Common myeloid progenitor, CD34-positive (primary cell): Measurements from ENCODE around the gene CSRP1.

ENCODE experiments used
- CTCF ChIA-PET: fragments of 350-600 bp; sonication (Branson Sonifier 250); formaldehyde crosslinking; loops from one replicate; lab custom pipeline; 2021; ENCODE audit warnings: antibody characterized with exemption; lab: Charles Lee
- POLR2A ChIA-PET: fragments of 350-600 bp; sonication (Branson Sonifier 250); formaldehyde crosslinking; loops from one replicate; lab custom pipeline; 2021; ENCODE audit warnings: antibody characterized with exemption; lab: Charles Lee
- DNase-seq, 3 donors: peaks; one replicate each; pipeline versions ENCODE4 v3.0.0 to v3.0.0-alpha.2; 2013
- H3K27ac ChIP-seq, 2 experiments: 1 replicate in 1 of 2; 2 replicates in 1 of 2; pipeline ENCODE4 v1.7.0; 2013; ENCODE audit warnings: inconsistent platforms in 2 of 2, low read length in 2 of 2, mild to moderate bottlenecking in 2 of 2, low read depth in 1 of 2, moderate library complexity in 1 of 2; ENCODE audit not compliant: severe bottlenecking in 2 of 2, insufficient read depth in 1 of 2, poor library complexity in 1 of 2
- H3K27me3 ChIP-seq, 5 experiments: replicated peaks in 2 of 5; 1 replicate in 3 of 5; 2 replicates in 2 of 5; pipeline versions ENCODE4 v1.6.1 to v1.7.0; 2013; ENCODE audit warnings: low read length in 4 of 5, mild to moderate bottlenecking in 2 of 5, moderate library complexity in 2 of 5, inconsistent platforms in 1 of 5; ENCODE audit not compliant: insufficient read depth in 5 of 5, control insufficient read depth in 4 of 5
- H3K36me3 ChIP-seq, 4 experiments: 1 replicate in 2 of 4; 2 replicates in 2 of 4; pipeline versions ENCODE4 v1.6.1 to v1.7.0; 2013; ENCODE audit warnings: low read length in 3 of 4, control low read depth in 1 of 4, mild to moderate bottlenecking in 1 of 4; ENCODE audit not compliant: control insufficient read depth in 4 of 4, insufficient read depth in 4 of 4
- H3K4me1 ChIP-seq, 4 experiments: 1 replicate in 3 of 4; 2 replicates in 1 of 4; pipeline versions ENCODE4 v1.6.1 to v1.7.1; 2013; ENCODE audit warnings: low read length in 3 of 4, mild to moderate bottlenecking in 3 of 4, control low read depth in 1 of 4, inconsistent platforms in 1 of 4, moderate library complexity in 1 of 4; ENCODE audit not compliant: control insufficient read depth in 4 of 4, insufficient read depth in 4 of 4; ENCODE audit errors: control extremely low read depth in 1 of 4
- H3K4me3 ChIP-seq, 7 experiments: 1 replicate in 4 of 7; 2 replicates in 3 of 7; pipeline versions ENCODE4 v1.5.1 to v1.7.0; 2013; ENCODE audit warnings: mild to moderate bottlenecking in 7 of 7, low read length in 6 of 7, moderate library complexity in 6 of 7, inconsistent platforms in 2 of 7, low read depth in 2 of 7, control low read depth in 1 of 7; ENCODE audit not compliant: insufficient read depth in 4 of 7, control insufficient read depth in 1 of 7; ENCODE audit errors: extremely low read depth in 1 of 7
- H3K9me3 ChIP-seq, 5 experiments: 1 replicate in 4 of 5; 2 replicates in 1 of 5; pipeline versions ENCODE4 v1.6.1 to v1.7.1; 2013; ENCODE audit warnings: low read length in 4 of 5, mild to moderate bottlenecking in 2 of 5, inconsistent platforms in 1 of 5, low read depth in 1 of 5, moderate library complexity in 1 of 5; ENCODE audit not compliant: control insufficient read depth in 4 of 5, insufficient read depth in 2 of 5; ENCODE audit errors: control extremely low read depth in 1 of 5
- WGBS: methylation state at CpG from one replicate; pipeline ENCODE4 v1.1.5; 2013; ENCODE audit not compliant: insufficient coverage; 5-methylcytosine and 5-hydroxymethylcytosine counted together

CSRP1 gene

DNA sequence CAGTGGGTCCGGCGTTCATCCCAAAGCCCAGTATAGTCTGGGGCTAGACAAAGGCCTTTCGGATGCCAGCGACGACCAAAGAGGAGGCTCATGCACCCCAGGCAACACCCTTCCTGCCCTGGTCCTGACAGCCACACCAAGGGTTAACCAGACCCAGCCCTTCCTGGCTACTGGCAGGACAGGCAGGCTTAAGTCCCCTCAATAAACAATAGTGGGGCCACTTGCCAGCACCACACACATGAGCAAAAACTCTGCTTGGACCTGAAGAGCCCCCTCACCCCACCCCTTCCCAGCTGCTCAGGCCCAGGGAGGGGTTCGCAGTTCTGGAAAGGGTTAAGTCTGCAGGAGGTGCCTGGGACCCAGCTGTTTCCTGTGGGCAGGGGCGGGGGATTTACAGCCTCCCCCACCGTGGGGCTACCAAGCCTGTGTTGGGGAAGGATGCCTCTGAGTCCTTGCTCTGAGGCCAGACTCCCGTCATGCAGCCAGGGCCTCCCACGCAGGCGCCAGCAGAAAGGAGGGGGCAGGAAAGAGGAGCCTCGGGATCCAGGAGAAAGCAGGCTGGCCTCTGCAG lies 56.1 kb downstream of the CSRP1 start:
- Histone ChIP-seq H3K27ac (no peak overlapping the region), H3K4me1 (peaks cover 0 to 27% (median 14%) of the 10 kb centered on the region in 4 experiments), H3K36me3 (no peaks in the 10 kb centered on the region), H3K4me3 (peak overlapping the region in 1 of 7 experiments; percentile 35), H3K27me3 (no peaks in the 10 kb centered on the region), H3K9me3 (peaks cover 0 to 2% (median 0%) of the 10 kb centered on the region in 5 experiments)
- WGBS, result 25% methylated on average over 11 of the region's 12 CpGs
- DNase-seq, result peak; percentile 40 to 90 (median 87)
- POLR2A ChIA-PET, result interaction anchor here (1.5 kb wide), 1 partner anchor 31 kb away, joined by 3 read pairs; no protein-coding TSS in a partner anchor
- CTCF ChIA-PET, result interaction anchor here (0.9 to 18.3 kb wide), 7 partner anchors 12 to 342 kb away, joined by 3 to 353 read pairs (median 5); partner anchors contain the start of gene PHLDA3

DNA sequence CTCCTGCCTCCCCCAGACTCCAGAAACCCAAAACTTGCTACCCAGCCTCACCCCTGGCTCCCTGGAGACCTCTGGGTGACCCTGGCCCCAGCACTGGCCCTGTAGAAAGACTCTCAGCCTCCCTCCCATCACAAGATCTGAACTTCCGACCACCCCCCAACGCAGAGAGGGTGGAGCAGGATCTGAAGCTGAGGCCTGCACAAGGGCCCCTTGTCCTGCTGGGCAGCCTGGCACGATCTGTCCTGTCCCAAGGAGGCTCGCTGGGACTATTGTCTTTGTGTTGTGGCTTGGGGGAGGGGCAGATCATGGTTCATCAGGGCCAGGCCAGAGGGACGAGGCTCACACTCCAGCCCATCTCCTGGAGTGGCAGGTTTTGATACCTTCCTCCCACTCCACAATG lies 57.9 kb downstream of the CSRP1 start:
- ChIA-PET CTCF (interaction anchor here (1.2 to 18.3 kb wide), 12 partner anchors 8 to 89 kb away, joined by 4 to 353 read pairs (median 8); partner anchors contain the start of gene PHLDA3), POLR2A (interaction anchor here (0.9 to 1.3 kb wide), 2 partner anchors 8 to 64 kb away, joined by 3 read pairs; no protein-coding TSS in a partner anchor)
- Histone ChIP-seq H3K9me3 (peaks cover 0 to 2% (median 0%) of the 10 kb centered on the region in 5 experiments), H3K27ac (no peak overlapping the region), H3K27me3 (peaks cover 0 to 1% (median 0%) of the 10 kb centered on the region in 5 experiments), H3K4me1 (peaks cover 0 to 20% (median 13%) of the 10 kb centered on the region in 4 experiments), H3K4me3 (no peak overlapping the region), H3K36me3 (no peaks in the 10 kb centered on the region)
- no peak for DNase-seq
- WGBS, result 88% methylated on average over 3 of the region's 5 CpGs

DNA sequence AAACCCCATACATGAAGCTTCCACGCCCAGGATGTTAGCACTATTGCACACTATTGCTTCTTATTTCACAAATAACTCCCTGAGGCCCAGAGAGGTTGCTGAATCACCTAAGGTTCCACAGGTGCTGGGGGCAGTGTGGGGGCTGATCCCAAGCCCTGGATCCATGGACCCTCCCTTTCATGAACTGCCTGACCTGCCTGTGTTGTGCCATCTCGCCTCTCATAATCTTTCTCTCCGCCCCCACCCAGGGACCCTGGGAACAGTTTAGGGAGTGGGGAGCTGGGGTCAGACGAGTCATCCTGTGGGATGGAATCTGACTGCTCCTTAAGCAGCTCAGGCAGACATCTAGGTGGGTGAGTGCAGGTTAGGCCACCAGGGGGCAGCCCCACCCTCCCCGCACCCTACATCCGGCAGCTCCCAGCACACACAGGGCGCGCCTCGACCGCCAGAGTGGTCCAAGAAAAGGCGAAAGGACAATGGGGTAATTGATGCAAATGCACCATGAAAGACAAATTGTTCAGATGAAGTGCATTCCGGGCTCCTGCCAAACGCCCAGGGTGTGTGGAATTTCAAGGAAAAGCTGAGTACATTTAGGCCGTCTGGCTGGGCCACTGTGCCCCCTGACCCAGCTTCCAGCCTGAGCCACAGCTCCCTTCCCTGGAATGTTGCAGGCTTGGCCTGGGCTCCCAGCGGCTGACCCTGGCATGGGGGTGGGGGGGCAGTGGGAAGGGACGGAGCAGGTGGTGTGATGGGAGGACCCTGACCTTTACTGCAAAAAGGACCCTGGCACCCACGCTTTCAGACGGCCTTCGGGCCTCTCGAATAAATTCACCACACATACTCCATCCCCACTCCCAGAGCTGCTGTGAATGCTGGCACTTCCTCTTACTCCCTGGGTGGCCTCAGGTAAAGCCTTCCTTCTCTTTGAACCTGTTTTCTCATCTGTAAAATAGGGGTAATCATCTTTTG lies 58.7 kb downstream of the CSRP1 start:
- peaks cover 0 to 20% (median 12%) of the 10 kb centered on the region in 4 experiments for H3K4me1 ChIP-seq
- H3K4me3 ChIP-seq, result no peak overlapping the region
- WGBS, result 30% methylated on average over 15 of the region's 20 CpGs
- CTCF ChIA-PET, result interaction anchor here (0.6 to 18.3 kb wide), 18 partner anchors 9 to 89 kb away, joined by 3 to 353 read pairs (median 6); partner anchors contain the start of gene PHLDA3
- DNase-seq, result peak; percentile 71 to 77 (median 72)
- POLR2A ChIA-PET, result interaction anchor here (0.9 to 1.3 kb wide), 3 partner anchors 9 to 65 kb away, joined by 3 to 14 read pairs (median 3); no protein-coding TSS in a partner anchor
- no peak overlapping the region for H3K27ac ChIP-seq
- no peaks in the 10 kb centered on the region for H3K36me3 ChIP-seq
- no peaks in the 10 kb centered on the region for H3K9me3 ChIP-seq
- H3K27me3 ChIP-seq, result peaks cover 0 to 1% (median 0%) of the 10 kb centered on the region in 5 experiments

DNA sequence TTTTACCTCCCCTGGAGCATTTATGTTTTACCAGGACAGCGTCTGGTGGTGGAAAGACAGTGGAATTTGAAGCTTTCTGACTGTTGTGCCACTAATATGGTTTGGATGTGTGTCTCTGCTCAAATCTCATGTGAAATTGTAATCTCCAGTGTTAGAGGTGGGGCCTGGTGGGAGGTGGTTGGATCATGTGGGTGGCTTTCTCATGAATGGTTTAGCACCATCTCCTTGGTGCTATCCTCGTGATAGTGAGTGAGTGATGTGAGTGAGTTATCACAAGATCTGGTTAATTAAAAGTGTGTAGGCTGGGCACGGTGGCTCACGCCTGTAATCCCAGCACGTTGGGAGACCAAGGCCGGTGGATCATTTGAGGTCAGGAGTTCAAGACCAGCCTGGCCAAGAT lies 61.6 kb downstream of the CSRP1 start:
- no peak overlapping the region for H3K27ac ChIP-seq
- H3K4me1 ChIP-seq, result peaks cover 0 to 6% (median 2%) of the 10 kb centered on the region in 4 experiments
- H3K4me3 ChIP-seq, result no peak overlapping the region
- no peaks in the 10 kb centered on the region for H3K36me3 ChIP-seq
- H3K27me3 ChIP-seq, result peaks cover 0 to 1% (median 0%) of the 10 kb centered on the region in 5 experiments
- 100% methylated on average over 4 of the region's 6 CpGs for WGBS
- ChIA-PET POLR2A (no interaction called here), CTCF (interaction anchor here (1.7 to 18.3 kb wide), 5 partner anchors 11 to 68 kb away, joined by 4 to 353 read pairs (median 56); no protein-coding TSS in a partner anchor)
- H3K9me3 ChIP-seq, result peaks cover 0 to 1% (median 0%) of the 10 kb centered on the region in 5 experiments
- no peak for DNase-seq

DNA sequence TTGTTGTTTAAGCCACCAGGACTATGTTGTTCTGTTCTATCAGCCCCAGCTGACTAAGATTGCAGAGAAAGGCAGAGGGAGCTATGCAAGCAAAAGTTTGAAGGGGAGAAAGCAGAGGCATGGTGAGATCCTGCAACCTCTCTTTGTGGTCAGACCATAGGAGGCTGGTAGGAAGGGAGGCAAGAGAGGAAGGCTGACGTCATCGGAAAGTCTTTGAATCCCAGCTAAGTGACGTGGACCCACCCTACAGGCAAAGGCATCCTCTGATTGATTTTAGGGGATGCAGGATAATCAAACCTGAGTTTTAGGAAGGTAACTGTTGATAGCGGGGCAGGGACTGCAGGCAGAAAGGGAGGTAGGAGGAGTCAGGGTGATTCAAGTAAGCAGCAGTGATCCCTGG lies 62.1 kb downstream of the CSRP1 start:
- no peaks in the 10 kb centered on the region for H3K36me3 ChIP-seq
- no peak overlapping the region for H3K27ac ChIP-seq
- H3K27me3 ChIP-seq, result peaks cover 0 to 1% (median 0%) of the 10 kb centered on the region in 5 experiments
- ChIA-PET CTCF (interaction anchor here (0.8 to 18.3 kb wide), 5 partner anchors 12 to 77 kb away, joined by 3 to 353 read pairs (median 17); no protein-coding TSS in a partner anchor), POLR2A (no interaction called here)
- 45% methylated on average over 3 of the region's 4 CpGs for WGBS
- H3K9me3 ChIP-seq, result peaks cover 0 to 1% (median 0%) of the 10 kb centered on the region in 5 experiments
- no peak for DNase-seq
- H3K4me3 ChIP-seq, result no peak overlapping the region
- peaks cover 0 to 6% (median 2%) of the 10 kb centered on the region in 4 experiments for H3K4me1 ChIP-seq

DNA sequence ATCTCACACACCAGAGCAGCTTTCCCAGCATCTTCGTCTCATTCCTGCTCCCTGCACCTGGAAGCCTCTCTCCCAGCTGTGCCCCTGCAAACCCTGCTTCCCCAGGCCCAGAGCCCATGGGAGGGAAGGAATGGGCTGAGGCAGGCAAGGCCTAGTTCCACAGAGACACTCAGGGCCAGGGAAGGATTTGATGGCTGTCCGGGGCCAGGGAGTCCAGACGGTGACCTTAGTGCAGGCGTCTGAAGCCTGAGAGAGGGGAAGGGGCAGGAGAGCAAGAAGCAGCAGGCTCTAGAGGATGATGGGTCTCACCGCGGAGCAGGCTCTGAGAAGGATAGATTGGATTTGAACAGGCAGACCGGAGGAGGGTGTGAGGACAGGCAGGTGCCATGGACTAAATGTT lies 63.2 kb downstream of the CSRP1 start:
- 98% methylated on average over 7 of the region's 7 CpGs for WGBS

More for the DNA sequence above, 63.2 kb downstream of the CSRP1 start:
- peaks cover 0 to 1% (median 0%) of the 10 kb centered on the region in 5 experiments for H3K9me3 ChIP-seq
- DNase-seq, result no peak
- H3K27me3 ChIP-seq, result peaks cover 0 to 1% (median 0%) of the 10 kb centered on the region in 5 experiments
- no peaks in the 10 kb centered on the region for H3K36me3 ChIP-seq
- H3K4me1 ChIP-seq, result peaks cover 0 to 6% (median 2%) of the 10 kb centered on the region in 4 experiments
- ChIA-PET POLR2A (no interaction called here), CTCF (interaction anchor here (0.7 to 18.3 kb wide), 4 partner anchors 12 to 347 kb away, joined by 3 to 353 read pairs (median 65); no protein-coding TSS in a partner anchor)
- no peak overlapping the region for H3K27ac ChIP-seq
- no peak overlapping the region for H3K4me3 ChIP-seq
